AG09319 (cell line): ENCODE results near the gene DIAPH1.

Experiments
- DNase-seq: peaks from one replicate; pipeline ENCODE4 v3.0.0-alpha.2; 2010; ENCODE audit warnings: low read depth; ENCODE audit errors: extremely low read depth
- CTCF ChIP-seq: IDR thresholded peaks from 2 replicates; pipeline ENCODE4 v1.5.1; 2011; ENCODE audit warnings: low read depth, mild to moderate bottlenecking, inconsistent platforms, low read length, moderate library complexity

Gene DIAPH1

GRCh38 chr5:141515141-141515540 lies 103.7 kb downstream of the DIAPH1 start:
- no peak for DNase-seq
- TF ChIP-seq CTCF: no peak

- DNase-seq: peak; percentile 60
- no peak; the same call in 1 of the 2 replicates for TF ChIP-seq CTCF
These were observed 104.3 kb downstream of the DIAPH1 start for GRCh38 chr5:141514330-141515133.

GRCh38 chr5:141513627-141514329 lies 105.0 kb downstream of the DIAPH1 start:
- DNase-seq: no peak
- no peak; the same call in 1 of the 2 replicates for TF ChIP-seq CTCF

- TF ChIP-seq CTCF: no peak
- no peak for DNase-seq
These were observed 105.7 kb downstream of the DIAPH1 start for GRCh38 chr5:141512911-141513626.

GRCh38 chr5:141512390-141512910 lies 106.3 kb downstream of the DIAPH1 start:
- DNase-seq: no peak
- peak; percentile 74 for TF ChIP-seq CTCF

- no peak for TF ChIP-seq CTCF
- DNase-seq: no peak
These were observed 107.0 kb downstream of the DIAPH1 start for GRCh38 chr5:141511771-141512325.
